ENCODE data around the gene CLK2. TPM values are rescaled to one million over a fixed set of nuclear protein-coding genes. Genes with fewer than 3 reads are reported as not detected.
A peak's percentile ranks its signal among the peaks of the same experiment; 100 is the strongest.
"Not testable (repeated sequence)": the region's sequence is repeated elsewhere in the genome, so short reads cannot be mapped to it uniquely, and the experiment has no call there.

Gene CLK2
- polyA plus RNA-seq, 2 donors = 29.2 to 55.3 TPM

- no peak overlapping the region for H3K4me3 ChIP-seq (ENCODE audit: low read depth in 1 of 2, low read length in 2 of 2)
- H3K4me1 ChIP-seq (ENCODE audit: control insufficient read depth in 2 of 2, insufficient read depth in 2 of 2, low read length in 1 of 2) = peaks cover 0 to 4% of the 10 kb centered on the region in 2 donors
- WGBS, 2 donors = 78 to 81% methylated on average over 7 of the region's 7 CpGs
- H3K27ac ChIP-seq (ENCODE audit: low read depth in 2 of 2, low read length in 1 of 2) = peak overlapping the region in 1 of 2 donors; percentile 20
- H3K27me3 ChIP-seq (ENCODE audit: control insufficient read depth in 1 of 2, insufficient read depth in 2 of 2, low read length in 2 of 2) = no peaks in the 10 kb centered on the region
- no peaks in the 10 kb centered on the region for H3K36me3 ChIP-seq (ENCODE audit: control insufficient read depth in 2 of 2, insufficient read depth in 2 of 2, low read length in 1 of 2)
- no peaks in the 10 kb centered on the region for H3K9me3 ChIP-seq (ENCODE audit: control insufficient read depth in 2 of 2, insufficient read depth in 1 of 2, low read depth in 1 of 2, low read length in 1 of 2)
These were observed 50.3 kb downstream of the CLK2 start for GRCh38 chr1:155223047-155223446.

GRCh38 chr1:155220211-155220965 lies 52.9 kb downstream of the CLK2 start:
- not testable (repeated sequence) for H3K36me3 ChIP-seq (ENCODE audit: control insufficient read depth in 2 of 2, insufficient read depth in 2 of 2, low read length in 1 of 2); H3K4me1 ChIP-seq (ENCODE audit: control insufficient read depth in 2 of 2, insufficient read depth in 2 of 2, low read length in 1 of 2); H3K27me3 ChIP-seq (ENCODE audit: control insufficient read depth in 1 of 2, insufficient read depth in 2 of 2, low read length in 2 of 2); H3K4me3 ChIP-seq (ENCODE audit: low read depth in 1 of 2, low read length in 2 of 2); H3K9me3 ChIP-seq (ENCODE audit: control insufficient read depth in 2 of 2, insufficient read depth in 1 of 2, low read depth in 1 of 2, low read length in 1 of 2)
- 77 to 80% methylated on average over 10 of the region's 10 CpGs for WGBS, 2 donors
- peak overlapping the region; percentile 30 to 55 for H3K27ac ChIP-seq (ENCODE audit: low read depth in 2 of 2, low read length in 1 of 2)

GRCh38 chr1:155219592-155220031 lies 53.7 kb downstream of the CLK2 start:
- H3K4me3 ChIP-seq (ENCODE audit: low read depth in 1 of 2, low read length in 2 of 2) = no peak overlapping the region
- 0 to 8% methylated on average over 1 of the region's 1 CpG for WGBS, 2 donors
- peaks cover 0 to 4% of the 10 kb centered on the region in 2 donors for H3K36me3 ChIP-seq (ENCODE audit: control insufficient read depth in 2 of 2, insufficient read depth in 2 of 2, low read length in 1 of 2)
- H3K27me3 ChIP-seq (ENCODE audit: control insufficient read depth in 1 of 2, insufficient read depth in 2 of 2, low read length in 2 of 2) = no peaks in the 10 kb centered on the region
- peak overlapping the region; percentile 30 to 64 for H3K27ac ChIP-seq (ENCODE audit: low read depth in 2 of 2, low read length in 1 of 2)
- no peaks in the 10 kb centered on the region for H3K9me3 ChIP-seq (ENCODE audit: control insufficient read depth in 2 of 2, insufficient read depth in 1 of 2, low read depth in 1 of 2, low read length in 1 of 2)
- H3K4me1 ChIP-seq (ENCODE audit: control insufficient read depth in 2 of 2, insufficient read depth in 2 of 2, low read length in 1 of 2) = peaks cover 3 to 5% of the 10 kb centered on the region in 2 donors

- WGBS, 2 donors = 44 to 53% methylated on average over 7 of the region's 7 CpGs
- no peaks in the 10 kb centered on the region for H3K9me3 ChIP-seq (ENCODE audit: control insufficient read depth in 2 of 2, insufficient read depth in 1 of 2, low read depth in 1 of 2, low read length in 1 of 2)
- H3K4me3 ChIP-seq (ENCODE audit: low read depth in 1 of 2, low read length in 2 of 2) = no peak overlapping the region
- no peaks in the 10 kb centered on the region for H3K27me3 ChIP-seq (ENCODE audit: control insufficient read depth in 1 of 2, insufficient read depth in 2 of 2, low read length in 2 of 2)
- H3K27ac ChIP-seq (ENCODE audit: low read depth in 2 of 2, low read length in 1 of 2) = peak overlapping the region; percentile 11 to 64
- peaks cover 0 to 4% of the 10 kb centered on the region in 2 donors for H3K36me3 ChIP-seq (ENCODE audit: control insufficient read depth in 2 of 2, insufficient read depth in 2 of 2, low read length in 1 of 2)
- peaks cover 3 to 5% of the 10 kb centered on the region in 2 donors for H3K4me1 ChIP-seq (ENCODE audit: control insufficient read depth in 2 of 2, insufficient read depth in 2 of 2, low read length in 1 of 2)
These were observed 54.3 kb downstream of the CLK2 start for GRCh38 chr1:155218854-155219591.

GRCh38 chr1:155214702-155215101 lies 58.6 kb downstream of the CLK2 start:
- H3K9me3 ChIP-seq (ENCODE audit: control insufficient read depth in 2 of 2, insufficient read depth in 1 of 2, low read depth in 1 of 2, low read length in 1 of 2); H3K27ac ChIP-seq (ENCODE audit: low read depth in 2 of 2, low read length in 1 of 2); H3K4me3 ChIP-seq (ENCODE audit: low read depth in 1 of 2, low read length in 2 of 2); H3K36me3 ChIP-seq (ENCODE audit: control insufficient read depth in 2 of 2, insufficient read depth in 2 of 2, low read length in 1 of 2); H3K4me1 ChIP-seq (ENCODE audit: control insufficient read depth in 2 of 2, insufficient read depth in 2 of 2, low read length in 1 of 2); H3K27me3 ChIP-seq (ENCODE audit: control insufficient read depth in 1 of 2, insufficient read depth in 2 of 2, low read length in 2 of 2): not testable (repeated sequence)
- WGBS, 2 donors = 73 to 77% methylated on average over 6 to 9 of the region's 10 CpGs

Other genes with a start within 250 kb of the CLK2 start
- 10 to 100 TPM in 1 of 2 donors, 1 to 10 TPM in 1; 1.7 to 10.1 TPM for gene DCST2, start 239.7 kb downstream of the CLK2 start, polyA plus RNA-seq
- under 1 TPM; 0.14 to 0.29 TPM for gene DCST1, start 239.7 kb downstream of the CLK2 start, polyA plus RNA-seq
- 100 to 1,000 TPM; 122 to 222 TPM for gene ADAM15, start 222.2 kb downstream of the CLK2 start, polyA plus RNA-seq
- gene EFNA4, start 209.8 kb downstream of the CLK2 start, polyA plus RNA-seq = 10 to 100 TPM; 14.7 to 16.2 TPM
- 10 to 100 TPM; 16.3 to 21.7 TPM for gene EFNA3, start 194.7 kb downstream of the CLK2 start, polyA plus RNA-seq
- 10 to 100 TPM; 32.9 to 48.1 TPM for gene EFNA1, start 145.6 kb downstream of the CLK2 start, polyA plus RNA-seq
- 10 to 100 TPM; 41.0 to 51.5 TPM for gene SLC50A1, start 137.7 kb downstream of the CLK2 start, polyA plus RNA-seq
- 100 to 1,000 TPM; 103 to 248 TPM for gene DPM3, start 133.0 kb downstream of the CLK2 start, polyA plus RNA-seq
- gene KRTCAP2, start 100.2 kb downstream of the CLK2 start, polyA plus RNA-seq = 100 to 1,000 TPM; 161 to 260 TPM
- gene TRIM46, start 99.7 kb downstream of the CLK2 start, polyA plus RNA-seq = under 1 TPM; 0.19 to 0.47 TPM
- gene THBS3, start 65.6 kb downstream of the CLK2 start, polyA plus RNA-seq = 10 to 100 TPM; 12.9 to 41.5 TPM
- 10 to 100 TPM; 43.6 to 51.4 TPM for gene MTX1, start 64.8 kb downstream of the CLK2 start, polyA plus RNA-seq
- gene ENTREP3, start 18.0 kb downstream of the CLK2 start, polyA plus RNA-seq = 10 to 100 TPM; 12.7 to 13.6 TPM
- 10 to 100 TPM; 20.2 to 47.3 TPM for gene SCAMP3, start 11.1 kb downstream of the CLK2 start, polyA plus RNA-seq
- 1 to 10 TPM; 2.4 to 6.6 TPM for gene HCN3, start 4.0 kb upstream of the CLK2 start, polyA plus RNA-seq
- gene PKLR, start 27.9 kb upstream of the CLK2 start, polyA plus RNA-seq = under 1 TPM; 0.02 to 0.04 TPM
- 100 to 1,000 TPM; 190 to 241 TPM for gene FDPS, start 35.4 kb upstream of the CLK2 start, polyA plus RNA-seq
- 10 to 100 TPM; 30.7 to 41.0 TPM for gene RUSC1, start 47.4 kb upstream of the CLK2 start, polyA plus RNA-seq